ENCODE measurements around the gene BMPER.

The BMPER gene

DNA sequence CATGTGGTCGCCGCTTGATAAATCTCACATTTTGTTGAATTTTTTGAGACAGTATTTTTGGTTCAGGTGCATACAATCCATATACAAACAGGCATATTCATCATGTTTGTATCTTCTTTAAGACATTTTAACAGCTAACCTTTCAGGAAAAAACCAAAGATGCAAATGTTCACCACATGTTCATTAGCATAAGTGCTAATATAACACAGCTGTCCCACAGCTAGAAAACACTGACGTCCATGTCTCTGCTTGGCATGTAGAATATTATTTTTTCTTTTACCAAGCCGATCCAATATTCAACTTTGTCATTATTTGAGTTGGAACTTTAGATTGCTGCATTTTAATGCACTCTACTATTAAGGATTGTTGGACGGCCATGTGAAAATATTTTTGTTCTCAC is 31.2 kb downstream of the BMPER start:
- TF ChIP-seq, protein P1, sequence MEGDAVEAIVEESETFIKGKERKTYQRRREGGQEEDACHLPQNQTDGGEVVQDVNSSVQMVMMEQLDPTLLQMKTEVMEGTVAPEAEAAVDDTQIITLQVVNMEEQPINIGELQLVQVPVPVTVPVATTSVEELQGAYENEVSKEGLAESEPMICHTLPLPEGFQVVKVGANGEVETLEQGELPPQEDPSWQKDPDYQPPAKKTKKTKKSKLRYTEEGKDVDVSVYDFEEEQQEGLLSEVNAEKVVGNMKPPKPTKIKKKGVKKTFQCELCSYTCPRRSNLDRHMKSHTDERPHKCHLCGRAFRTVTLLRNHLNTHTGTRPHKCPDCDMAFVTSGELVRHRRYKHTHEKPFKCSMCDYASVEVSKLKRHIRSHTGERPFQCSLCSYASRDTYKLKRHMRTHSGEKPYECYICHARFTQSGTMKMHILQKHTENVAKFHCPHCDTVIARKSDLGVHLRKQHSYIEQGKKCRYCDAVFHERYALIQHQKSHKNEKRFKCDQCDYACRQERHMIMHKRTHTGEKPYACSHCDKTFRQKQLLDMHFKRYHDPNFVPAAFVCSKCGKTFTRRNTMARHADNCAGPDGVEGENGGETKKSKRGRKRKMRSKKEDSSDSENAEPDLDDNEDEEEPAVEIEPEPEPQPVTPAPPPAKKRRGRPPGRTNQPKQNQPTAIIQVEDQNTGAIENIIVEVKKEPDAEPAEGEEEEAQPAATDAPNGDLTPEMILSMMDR (conservative IDR thresholded peaks at IDR 0.05) = no peak
- TF ChIP-seq ZFX (IDR thresholded peaks at IDR 0.05) = no peak
- H3K27ac ChIP-seq = no peak overlapping the region

DNA sequence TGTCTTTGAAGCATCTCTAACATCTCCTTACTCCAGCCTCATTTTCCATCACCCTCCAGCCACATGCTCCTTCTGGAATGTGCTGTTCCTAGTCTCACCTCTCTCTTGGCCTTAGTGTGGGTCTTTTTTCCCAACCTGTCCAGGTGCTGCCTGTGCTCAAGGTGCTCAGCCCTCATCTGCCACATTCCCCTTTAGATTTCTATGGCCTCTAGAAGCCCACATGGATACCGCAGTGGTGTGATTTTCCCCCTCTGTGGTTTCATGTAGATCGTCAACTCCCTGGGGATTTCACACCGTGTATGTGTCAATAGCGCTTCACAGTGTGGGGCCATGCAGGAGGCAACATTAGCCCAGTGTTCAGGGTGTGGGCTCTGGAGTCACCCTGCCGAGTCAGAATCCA is 32.5 kb downstream of the BMPER start:
- TF ChIP-seq, protein P1 (conservative IDR thresholded peaks at IDR 0.05) = no peak
- TF ChIP-seq ZFX (IDR thresholded peaks at IDR 0.05) = no peak
- H3K27ac ChIP-seq = no peak overlapping the region

DNA sequence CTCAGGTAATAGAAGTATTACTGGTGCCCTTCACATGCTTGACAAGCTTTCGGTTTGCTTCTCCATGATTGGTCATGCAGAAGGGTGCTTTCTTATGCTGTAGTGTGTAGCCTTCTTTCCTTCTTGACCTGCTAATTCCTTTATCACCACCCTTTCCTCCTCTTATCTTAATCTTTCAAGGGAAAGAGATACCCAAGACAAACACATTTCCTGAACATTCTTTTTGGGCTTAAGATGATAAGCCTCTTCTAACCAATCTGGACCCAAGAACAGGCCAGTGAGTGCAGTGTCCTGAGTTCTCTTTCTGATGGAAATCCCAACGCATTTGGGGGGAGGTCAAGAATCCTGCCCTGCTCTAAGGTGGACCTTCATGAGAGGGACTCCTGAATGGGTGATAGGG is 33.8 kb downstream of the BMPER start:
- no peak overlapping the region for H3K27ac ChIP-seq
- no peak for TF ChIP-seq ZFX (IDR thresholded peaks at IDR 0.05)
- TF ChIP-seq, protein P1 (conservative IDR thresholded peaks at IDR 0.05) = no peak

DNA sequence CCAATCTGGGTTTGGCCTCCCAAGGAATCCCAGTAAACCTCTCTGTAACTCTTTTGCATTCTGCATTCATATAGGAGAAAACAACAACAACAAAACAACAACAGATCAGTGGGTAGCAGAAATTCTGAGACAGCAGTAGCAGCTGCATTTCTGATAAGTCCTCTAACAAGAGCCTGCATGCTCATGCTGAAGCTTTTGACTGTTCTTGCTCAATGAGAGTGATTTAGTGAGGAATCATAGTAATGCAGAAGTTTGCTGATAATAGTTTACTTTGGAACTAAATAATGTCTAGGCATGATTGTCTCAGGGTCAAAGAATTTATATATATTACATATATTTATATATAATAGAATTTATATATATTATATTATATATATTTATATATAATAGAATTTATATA is 35.2 kb downstream of the BMPER start:
- H3K27ac ChIP-seq = no peak overlapping the region
- no peak for TF ChIP-seq ZFX (IDR thresholded peaks at IDR 0.05)
- TF ChIP-seq, protein P1 (conservative IDR thresholded peaks at IDR 0.05) = no peak

DNA sequence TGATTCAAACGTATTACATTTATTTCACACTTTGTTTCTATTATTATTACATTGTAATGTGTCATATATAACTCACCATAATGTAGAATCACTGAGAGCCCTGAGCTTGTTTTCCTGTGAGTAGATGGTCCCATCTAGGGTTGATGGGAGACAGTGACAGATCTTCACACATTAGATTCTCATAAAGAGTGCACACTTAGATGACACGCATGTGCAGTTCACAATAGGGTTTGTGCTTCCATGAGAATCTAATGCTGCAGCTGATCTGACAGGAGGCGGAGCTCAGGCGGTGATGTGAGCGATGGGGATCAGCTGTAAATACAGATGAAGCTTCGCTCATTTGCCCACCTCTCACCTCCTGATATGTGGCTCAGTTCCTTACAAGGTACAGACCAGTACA is 36.1 kb downstream of the BMPER start:
- H3K27ac ChIP-seq = no peak overlapping the region
- no peak for TF ChIP-seq ZFX (IDR thresholded peaks at IDR 0.05)
- TF ChIP-seq, protein P1 (conservative IDR thresholded peaks at IDR 0.05) = no peak

DNA sequence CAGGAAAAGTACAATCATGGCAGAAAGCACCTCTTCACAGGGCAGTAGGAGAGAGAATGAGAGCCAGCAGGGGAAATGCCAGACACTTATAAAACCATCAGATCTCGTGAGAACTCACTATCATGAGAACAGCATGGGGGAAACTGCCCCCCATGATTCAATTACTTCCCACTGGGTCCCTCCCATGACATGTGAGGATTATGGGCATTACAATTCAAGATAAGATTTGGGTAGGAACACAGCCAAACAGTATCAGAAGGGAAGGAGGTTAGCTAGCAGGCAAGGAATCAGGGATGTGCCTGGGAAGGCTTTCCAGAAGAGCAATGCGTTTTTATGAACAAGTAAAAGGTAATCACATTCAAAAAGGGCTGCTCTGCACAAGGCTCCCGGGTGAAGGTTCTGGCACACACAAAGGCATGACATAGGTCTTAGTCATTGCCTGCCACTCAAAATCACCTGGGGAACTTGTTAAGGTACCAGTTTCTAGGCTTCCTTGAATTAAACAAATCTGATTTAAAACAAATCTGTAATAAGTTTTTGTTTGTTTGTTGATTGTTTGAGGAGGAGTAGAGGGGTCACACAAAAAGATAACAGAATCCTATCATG is 40.9 kb downstream of the BMPER start:
- H3K27ac ChIP-seq = no peak overlapping the region
- no peak for TF ChIP-seq ZFX (IDR thresholded peaks at IDR 0.05)
- TF ChIP-seq, protein P1 (conservative IDR thresholded peaks at IDR 0.05) = no peak

DNA sequence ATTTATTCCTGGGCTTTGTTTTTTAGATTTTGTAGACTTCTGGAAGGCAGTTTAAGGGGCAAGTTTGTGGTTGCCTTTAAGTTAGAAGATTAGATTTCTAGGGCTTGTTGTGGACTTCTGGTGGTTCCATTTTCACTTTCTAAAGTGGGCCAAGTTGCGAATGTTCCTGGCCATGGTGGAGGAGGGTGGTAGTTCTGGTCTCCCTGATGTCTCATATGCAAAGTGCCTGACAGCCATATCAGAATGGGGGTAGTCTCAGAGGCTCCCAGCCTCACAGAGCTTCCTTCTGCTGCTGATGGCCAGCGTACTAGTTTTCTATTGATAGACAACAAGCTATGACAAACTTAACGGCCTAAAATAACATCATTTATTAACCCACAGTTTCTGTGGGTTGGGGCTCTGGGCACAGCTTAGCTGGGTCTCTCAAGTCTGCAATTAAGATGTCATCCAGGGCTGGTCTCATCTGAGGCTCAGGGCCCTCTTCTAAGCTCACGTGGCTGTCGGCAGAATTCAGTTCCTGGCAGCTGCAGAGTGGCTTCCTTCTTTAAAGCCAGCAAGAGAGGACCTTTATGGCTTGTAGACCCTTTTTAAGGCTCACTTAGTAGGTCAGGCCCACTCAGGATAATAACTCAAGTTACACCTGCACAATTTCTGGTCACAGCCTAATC is 44.8 kb downstream of the BMPER start:
- TF ChIP-seq, protein P1 (conservative IDR thresholded peaks at IDR 0.05) = no peak
- no peak for TF ChIP-seq ZFX (IDR thresholded peaks at IDR 0.05)

More for the DNA sequence above, 44.8 kb downstream of the BMPER start:
- H3K27ac ChIP-seq = no peak overlapping the region
